Hepatocyte (in vitro differentiated cells): ENCODE data around the gene COMMD6. TPM values are rescaled to one million over a fixed set of nuclear protein-coding genes. Genes with fewer than 3 reads are reported as not detected.
A peak's percentile ranks its signal among the peaks of the same experiment; 100 is the strongest.

ENCODE experiments used
- DNase-seq: peaks from one replicate; pipeline ENCODE4 v3.0.0-alpha.2; 2016; ENCODE audit warnings: low spot score
- H2AFZ ChIP-seq: fragments of 200-600 bp; sonication (generic); 2 replicates; pipeline ENCODE4 v1.6.0; 2016; ENCODE audit warnings: antibody characterized with exemption, mild to moderate bottlenecking
- H3K27ac ChIP-seq: fragments of 200-600 bp; sonication (generic); 2 replicates; pipeline ENCODE4 v1.5.1; 2016; ENCODE audit warnings: mild to moderate bottlenecking
- H3K27me3 ChIP-seq: fragments of 200-600 bp; sonication (generic); 2 replicates; pipeline ENCODE4 v1.6.1; 2016
- H3K36me3 ChIP-seq: fragments of 200-600 bp; sonication (generic); replicated peaks from 2 replicates; pipeline ENCODE4 v1.5.1; 2016; ENCODE audit warnings: low read depth; ENCODE audit not compliant: insufficient read depth
- H3K4me1 ChIP-seq: fragments of 200-600 bp; sonication (generic); 2 replicates; pipeline ENCODE4 v1.5.1; 2016; ENCODE audit warnings: mild to moderate bottlenecking, moderate library complexity; ENCODE audit not compliant: insufficient read depth
- H3K4me2 ChIP-seq: fragments of 200-600 bp; sonication (generic); 2 replicates; pipeline ENCODE4 v1.6.0; 2016
- H3K4me3 ChIP-seq: fragments of 200-600 bp; sonication (generic); 2 replicates; pipeline ENCODE4 v1.5.1; 2016; ENCODE audit warnings: mild to moderate bottlenecking
- H3K79me2 ChIP-seq: fragments of 200-600 bp; sonication (generic); 2 replicates; pipeline ENCODE4 v1.6.0; 2017; ENCODE audit warnings: mild to moderate bottlenecking
- H3K9me2 ChIP-seq: fragments of 200-600 bp; sonication (generic); replicated peaks from 2 replicates; pipeline ENCODE4 v1.6.0; 2017; ENCODE audit warnings: mild to moderate bottlenecking; ENCODE audit not compliant: insufficient read depth
- H3K9me3 ChIP-seq: fragments of 200-600 bp; sonication (generic); 2 replicates; pipeline ENCODE4 v1.5.1; 2016; ENCODE audit warnings: low read depth, mild to moderate bottlenecking
- H4K20me1 ChIP-seq: fragments of 200-600 bp; sonication (generic); 2 replicates; pipeline ENCODE4 v1.6.0; 2016; ENCODE audit warnings: mild to moderate bottlenecking; ENCODE audit not compliant: insufficient read depth, poor library complexity, severe bottlenecking
- CTCF ChIP-seq: fragments of 200-600 bp; sonication (generic); IDR thresholded peaks from 2 replicates; pipeline ENCODE4 v1.5.1; 2016; ENCODE audit warnings: antibody characterized with exemption, mild to moderate bottlenecking; ENCODE audit not compliant: poor library complexity
- EZH2 ChIP-seq: fragments of 200-600 bp; sonication (generic); IDR thresholded peaks from 2 replicates; pipeline ENCODE4 v1.6.1; 2016; ENCODE audit warnings: antibody characterized with exemption, mild to moderate bottlenecking, borderline replicate concordance
- EZH2phosphoT487 ChIP-seq: fragments of 200-600 bp; sonication (generic); IDR thresholded peaks from one replicate; pipeline ENCODE4 v1.6.1; 2018; ENCODE audit warnings: antibody characterized with exemption, mild to moderate bottlenecking, low read depth, moderate library complexity; ENCODE audit not compliant: unreplicated experiment, severe bottlenecking
- WGBS: methylation state at CpG from one replicate; pipeline ENCODE4 v1.1.6; 2016; ENCODE audit warnings: low lambda C conversion rate; ENCODE audit errors: missing lambda C conversion rate; 5-methylcytosine and 5-hydroxymethylcytosine counted together
- polyA plus RNA-seq: library from polyadenylated mRNA; unstranded; fragments of >200 nt; fragmentation: Nextera tagmentation; extraction: Ambion mirVana; gene quantifications from 2 replicates; pipeline ENCODE4 v1.2.1, GENCODE V29; 2016
- total RNA-seq: library from RNA; depleted of rRNA; stranded (reverse); fragments of >200 nt; gene quantifications from 2 replicates; pipeline ENCODE4 v1.2.3, GENCODE V29; 2014

COMMD6 gene
- total and polyA plus RNA-seq, 2 experiments from 2014 or later: 117 to 258 TPM

GRCh38 chr13:75554981-75555380, 17.3 kb upstream of the COMMD6 start:
- Histone ChIP-seq H4K20me1 (no peaks in the 10 kb centered on the region), H3K9me3 (no peaks in the 10 kb centered on the region), H3K4me2 (no peak overlapping the region), H3K27ac (no peak overlapping the region), H3K4me3 (no peak overlapping the region), H2AFZ (no peak overlapping the region), H3K9me2 (no peaks in the 10 kb centered on the region), H3K4me1 (no peaks in the 10 kb centered on the region), H3K79me2 (peaks cover 58% of the 10 kb centered on the region), H3K27me3 (no peaks in the 10 kb centered on the region), H3K36me3 (no peaks in the 10 kb centered on the region)
- no peak for DNase-seq
- WGBS: 100% methylated on average over 3 of the region's 3 CpGs
- TF ChIP-seq EZH2phosphoT487 (no peak), CTCF (no peak), EZH2 (no peak)

- TF ChIP-seq EZH2 (no peak), EZH2phosphoT487 (no peak), CTCF (no peak)
- no peaks in the 10 kb centered on the region for H3K9me3 ChIP-seq
Observed at GRCh38 chr13:75554464-75554863, 16.8 kb upstream of the COMMD6 start.

GRCh38 chr13:75550159-75550567, 12.5 kb upstream of the COMMD6 start:
- peaks cover 40% of the 10 kb centered on the region for H3K79me2 ChIP-seq
- no peaks in the 10 kb centered on the region for H3K36me3 ChIP-seq
- H3K27ac ChIP-seq: peak overlapping the region; percentile 88
- under 1% methylated on average over 10 of the region's 10 CpGs for WGBS
- H3K27me3 ChIP-seq: no peaks in the 10 kb centered on the region
- peak overlapping the region; percentile 76 for H3K4me3 ChIP-seq
- DNase-seq: peak; percentile 75
- TF ChIP-seq CTCF (no peak), EZH2 (no peak), EZH2phosphoT487 (no peak)
- H3K9me3 ChIP-seq: no peaks in the 10 kb centered on the region
- H2AFZ ChIP-seq: peak overlapping the region; percentile 90
- peak overlapping the region; percentile 77 for H3K4me2 ChIP-seq
- H3K4me1 ChIP-seq: no peaks in the 10 kb centered on the region
- H3K9me2 ChIP-seq: no peaks in the 10 kb centered on the region
- no peaks in the 10 kb centered on the region for H4K20me1 ChIP-seq

More at GRCh38 chr13:75554464-75554863, 16.8 kb upstream of the COMMD6 start:
- Histone ChIP-seq H3K79me2 (peaks cover 58% of the 10 kb centered on the region), H3K4me3 (no peak overlapping the region), H4K20me1 (no peaks in the 10 kb centered on the region), H3K4me1 (no peaks in the 10 kb centered on the region), H3K27ac (no peak overlapping the region), H3K27me3 (no peaks in the 10 kb centered on the region), H3K36me3 (no peaks in the 10 kb centered on the region), H3K9me2 (no peaks in the 10 kb centered on the region), H2AFZ (no peak overlapping the region), H3K4me2 (no peak overlapping the region)
- 100% methylated on average over 1 of the region's 1 CpG for WGBS
- DNase-seq: no peak
